Hematopoietic multipotent progenitor cell (in vitro differentiated cells): ENCODE data around the gene DCC. TPM values are rescaled to one million over a fixed set of nuclear protein-coding genes. Genes with fewer than 3 reads are reported as not detected.
"Not testable (repeated sequence)": the region's sequence is repeated elsewhere in the genome, so short reads cannot be mapped to it uniquely, and the experiment has no call there.

Experiments used
- DNase-seq, 3 donors: peaks; one replicate each; pipeline ENCODE4 v3.0.0-alpha.2; 2011 to 2015; ENCODE audit warnings: low read depth in 2 of 3, low spot score in 2 of 3
- total RNA-seq: library from RNA; depleted of rRNA; stranded (reverse); fragments of >200 nt; gene quantifications from one replicate; pipeline ENCODE4 v1.2.3, GENCODE V29; 2012

DCC gene
- total RNA-seq, 1 donor, result not detected

DNA sequence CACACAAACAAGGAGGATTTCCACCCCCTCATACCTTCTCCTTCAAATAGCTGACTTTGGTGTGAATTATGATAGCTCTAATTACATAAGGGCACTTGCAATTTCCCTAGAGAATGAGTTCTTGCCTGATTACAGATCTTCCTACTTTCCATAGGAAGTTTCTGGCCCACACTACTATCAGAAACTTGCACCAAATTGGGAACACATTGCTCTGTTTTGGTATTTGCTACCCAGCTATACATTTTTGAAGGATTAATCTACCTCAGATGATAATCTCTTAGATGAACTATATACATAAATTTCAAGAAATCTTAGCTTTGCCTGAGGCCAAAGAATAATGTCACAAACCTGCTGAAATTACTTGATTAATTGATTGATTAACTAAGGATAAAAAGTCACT is 4.9 kb downstream of the DCC start:
- DNase-seq, result no peak

- no peak for DNase-seq
Measured at GRCh38 chr18:52345428-52345827, 5.4 kb downstream of the DCC start.

- no peak for DNase-seq
Measured at GRCh38 chr18:52348209-52348608, 8.2 kb downstream of the DCC start.

- DNase-seq, result no peak
Measured at GRCh38 chr18:52349498-52349897, 9.5 kb downstream of the DCC start.

GRCh38 chr18:52352920-52353319 is 12.9 kb downstream of the DCC start:
- DNase-seq, result no peak

GRCh38 chr18:52353589-52353988 is 13.6 kb downstream of the DCC start:
- no peak for DNase-seq

DNA sequence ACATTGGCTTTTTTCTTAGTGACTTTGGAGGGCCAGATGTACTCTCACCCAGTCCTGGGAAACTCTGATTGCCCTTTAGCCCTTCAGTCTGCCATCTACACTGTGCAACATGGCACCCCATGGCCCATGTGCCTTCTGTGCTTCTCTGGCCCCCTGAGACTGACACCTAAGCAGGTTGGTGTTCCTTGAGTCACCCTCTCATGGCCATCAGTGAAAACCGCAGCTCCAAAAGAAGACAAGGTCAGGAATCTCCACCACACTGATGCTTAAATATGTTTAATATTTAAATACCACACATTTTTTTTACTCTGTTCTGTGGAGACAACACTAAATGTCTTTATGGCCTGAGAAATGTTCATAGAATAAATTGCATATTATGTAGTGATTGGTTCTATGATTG is 23.9 kb downstream of the DCC start:
- DNase-seq, result no peak

- DNase-seq, result not testable (repeated sequence)
Measured at GRCh38 chr18:52366851-52367250, 26.9 kb downstream of the DCC start.

DNA sequence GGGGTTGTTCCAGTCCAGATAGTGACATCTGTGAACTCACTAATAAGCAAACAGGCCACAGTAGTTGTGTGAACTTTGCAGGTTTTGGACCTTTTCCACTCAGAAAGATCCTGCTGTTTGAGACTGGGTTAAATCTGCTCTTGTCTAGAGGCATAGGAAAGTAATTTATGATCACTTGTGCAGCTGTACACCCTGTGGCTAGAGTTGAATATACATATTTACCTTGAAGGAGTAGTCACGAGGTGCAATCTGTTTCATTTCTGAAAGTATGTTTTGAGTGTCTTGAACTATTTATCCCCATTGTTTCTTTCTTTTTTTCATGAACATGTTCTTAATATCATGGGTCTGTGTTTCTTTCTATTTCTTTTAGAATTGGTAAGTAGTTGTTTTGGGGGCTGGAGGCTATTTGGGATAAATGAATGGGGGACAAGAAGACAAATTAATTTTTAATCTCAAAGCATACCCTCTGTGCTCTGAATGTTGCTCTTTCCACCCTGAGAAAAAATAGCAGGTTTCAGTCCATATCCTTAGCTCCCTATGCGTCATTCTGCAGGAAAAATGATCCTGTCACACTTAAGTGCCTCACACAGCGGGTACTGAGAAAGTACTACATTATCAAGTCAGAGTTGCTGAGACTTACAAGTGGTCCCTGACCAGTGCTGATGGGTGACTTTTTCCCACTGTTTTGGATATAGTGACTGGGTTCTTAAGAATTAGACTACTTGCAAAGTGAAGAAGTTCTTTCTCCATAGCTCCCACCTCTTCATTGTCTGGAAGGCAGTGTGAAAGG is 28.2 kb downstream of the DCC start:
- DNase-seq, result no peak

DNA sequence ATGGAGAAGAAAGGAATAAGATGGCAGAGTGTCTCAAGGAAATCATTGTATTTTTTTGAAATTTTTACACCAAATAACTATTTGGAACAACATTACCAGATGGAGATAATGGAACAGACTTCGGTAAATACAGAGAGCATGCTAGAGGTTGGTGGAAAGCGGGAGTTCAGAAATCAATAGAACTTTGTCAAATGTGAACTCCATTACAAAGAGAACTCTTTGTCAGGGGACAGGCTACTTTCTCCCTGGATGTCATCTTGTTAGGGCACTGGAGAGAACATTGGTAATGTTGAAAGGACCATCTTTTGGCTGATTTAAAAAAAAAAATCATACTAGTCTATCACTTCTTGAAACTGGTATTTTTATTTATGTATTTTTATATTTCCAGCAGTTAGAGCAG is 30.8 kb downstream of the DCC start:
- no peak for DNase-seq

- DNase-seq, result no peak
Measured at GRCh38 chr18:52376104-52376503, 36.1 kb downstream of the DCC start.

DNA sequence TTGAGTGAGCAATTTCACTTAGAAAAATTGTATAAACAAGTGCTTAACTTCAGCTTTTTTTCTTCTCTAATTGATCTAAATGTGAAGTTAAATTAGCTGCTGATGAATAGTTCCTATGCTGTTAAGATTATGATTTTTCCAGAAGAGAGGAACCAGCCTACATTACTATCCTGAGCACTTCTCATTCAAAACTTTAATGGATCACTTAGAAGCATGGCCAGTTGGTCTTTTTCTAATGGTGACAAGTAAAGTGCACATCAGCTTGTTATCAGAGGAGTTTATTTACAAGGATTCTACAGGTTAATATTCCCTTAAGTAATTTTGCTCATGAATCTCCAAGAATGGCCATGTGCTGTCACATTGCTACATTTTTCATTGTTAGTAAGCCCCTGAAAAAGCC is 37.1 kb downstream of the DCC start:
- no peak for DNase-seq

GRCh38 chr18:52386306-52386705 is 46.3 kb downstream of the DCC start:
- DNase-seq, result no peak

DNA sequence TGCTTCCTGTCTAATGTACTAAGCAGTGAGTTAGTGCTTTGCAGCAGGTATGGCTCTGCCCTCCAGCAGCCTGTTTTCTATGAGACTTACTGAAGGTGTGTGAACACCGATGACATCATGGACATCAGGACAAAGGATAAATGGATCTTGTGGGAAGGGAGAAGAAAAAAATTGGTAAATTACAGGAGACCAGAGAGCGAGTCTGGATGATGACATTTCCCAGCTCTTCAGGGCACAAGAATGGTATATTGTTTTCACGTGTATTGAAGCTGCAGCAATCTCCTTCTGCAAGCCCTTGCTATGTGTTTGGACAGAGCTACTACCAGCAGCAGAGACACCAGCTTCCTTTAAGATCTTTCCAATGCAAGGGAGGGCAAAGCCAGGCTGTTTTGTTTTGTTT is 47.2 kb downstream of the DCC start:
- DNase-seq, result no peak

DNA sequence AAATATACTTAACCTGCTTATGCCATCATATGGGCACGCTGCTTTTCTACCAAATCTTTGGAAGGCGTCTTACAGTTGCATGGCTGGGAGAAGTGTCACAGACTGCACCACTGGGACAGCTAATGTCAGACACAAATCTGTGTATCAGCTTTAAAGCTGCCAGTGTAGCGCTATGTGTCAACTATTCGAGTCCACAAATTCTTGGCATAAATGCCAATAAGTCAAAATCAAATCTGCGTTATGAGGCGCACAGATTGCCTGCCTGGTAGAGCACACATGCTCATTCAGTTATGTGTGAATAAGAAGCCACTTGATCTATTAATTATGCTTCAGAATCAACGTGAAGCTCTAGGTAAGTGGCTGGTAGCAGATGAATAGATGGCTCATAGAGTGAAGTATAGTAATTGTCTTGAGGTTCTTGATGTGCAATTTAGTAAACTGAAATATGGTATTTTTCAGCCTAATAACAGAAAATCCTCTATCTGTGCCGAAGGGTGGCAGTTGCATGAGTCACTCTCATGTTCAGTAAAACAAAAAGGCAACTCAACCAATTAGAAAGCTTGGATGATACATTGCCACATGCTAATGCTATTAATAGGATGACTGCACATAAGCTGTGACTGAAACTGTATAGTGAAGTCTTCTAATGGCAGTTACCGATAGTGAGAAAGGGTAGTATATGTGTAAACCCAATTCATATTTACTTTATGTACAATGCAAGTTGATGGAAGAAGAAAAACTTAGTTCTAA is 52.0 kb downstream of the DCC start:
- no peak for DNase-seq

GRCh38 chr18:52394602-52395001 is 54.6 kb downstream of the DCC start:
- DNase-seq, result no peak

GRCh38 chr18:52395146-52395852 is 55.3 kb downstream of the DCC start:
- DNase-seq, result no peak

DNA sequence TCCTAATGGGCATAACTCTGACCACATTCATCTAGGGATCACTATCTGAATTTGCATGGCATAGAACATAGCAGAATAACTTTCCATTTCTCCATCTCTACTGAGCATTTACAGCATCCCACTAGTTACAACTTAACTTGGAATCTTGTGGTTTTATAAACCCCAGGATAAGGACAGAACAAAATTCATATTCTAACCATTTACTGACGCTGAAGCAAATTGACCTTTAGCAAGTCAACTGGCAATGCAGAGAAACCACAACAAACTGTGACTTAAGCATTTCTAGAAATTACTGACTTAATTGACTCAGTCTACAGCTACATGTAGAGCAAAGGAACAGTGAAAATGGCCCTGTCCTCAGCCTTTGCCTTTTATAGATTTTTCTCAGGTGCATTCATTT is 61.2 kb downstream of the DCC start:
- no peak for DNase-seq

- DNase-seq, result no peak
Measured at GRCh38 chr18:52402814-52403213, 62.8 kb downstream of the DCC start.

DNA sequence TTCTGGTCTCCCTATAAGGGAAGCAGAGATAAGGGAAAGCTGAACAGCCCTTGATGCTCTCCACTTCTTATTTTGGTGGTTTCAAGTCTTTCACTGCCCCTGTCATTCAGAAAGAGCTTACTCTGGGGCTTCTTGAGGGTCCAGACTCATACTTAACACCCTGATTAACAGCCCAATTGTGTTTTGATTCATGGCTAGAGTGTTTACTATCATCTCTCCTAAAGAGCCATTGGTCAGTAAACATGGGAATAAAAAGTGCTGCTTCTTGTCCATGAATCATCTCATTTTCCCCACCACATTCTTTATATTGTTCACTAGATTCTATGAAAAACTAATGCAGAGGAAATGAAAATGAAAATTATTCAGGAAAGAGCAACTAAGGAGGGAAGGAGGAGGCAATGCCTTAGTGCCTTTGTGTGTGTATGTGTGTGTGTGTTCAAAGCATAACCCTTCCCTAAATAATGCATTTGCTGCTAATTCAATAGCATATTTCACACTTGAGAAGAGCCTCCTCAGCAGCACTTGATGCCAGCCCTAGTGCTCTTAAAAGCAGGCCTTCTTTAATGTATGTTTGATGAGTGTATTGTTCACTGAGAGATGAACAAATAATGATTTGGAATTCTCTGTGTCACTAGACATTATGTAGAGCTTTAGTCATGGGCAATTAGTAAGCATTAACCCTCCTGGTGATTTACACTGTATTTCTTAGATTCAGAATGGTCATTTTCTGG is 63.5 kb downstream of the DCC start:
- DNase-seq, result no peak

GRCh38 chr18:52408800-52409302 is 68.9 kb downstream of the DCC start:
- DNase-seq, result no peak
